GM19397 (cell line): ENCODE data around the gene MTOR.
"Not testable (repeated sequence)": the region's sequence is repeated elsewhere in the genome, so short reads cannot be mapped to it uniquely, and the experiment has no call there.

ENCODE experiments used
- ATAC-seq: cut with Tn5 transposase; IDR thresholded peaks from one replicate; pipeline ENCODE4 v1.9.1; 2021; ENCODE audit warnings: mild to moderate bottlenecking, moderate library complexity; ENCODE audit not compliant: unreplicated experiment

Gene MTOR

GRCh38 chr1:11067716-11068599 is 194.4 kb downstream of the MTOR start:
- no peak for ATAC-seq

GRCh38 chr1:11065796-11066195 is 196.6 kb downstream of the MTOR start:
- no peak for ATAC-seq

- no peak for ATAC-seq
Observed at GRCh38 chr1:11064942-11065341, 197.4 kb downstream of the MTOR start.

GRCh38 chr1:11063937-11064537 is 198.3 kb downstream of the MTOR start:
- ATAC-seq, result not testable (repeated sequence)

- ATAC-seq, result no peak
Observed at GRCh38 chr1:11062965-11063401, 199.4 kb downstream of the MTOR start.

- no peak for ATAC-seq
Observed at GRCh38 chr1:11061652-11062365, 200.5 kb downstream of the MTOR start.

- peak; percentile 88 for ATAC-seq
Observed at GRCh38 chr1:11059968-11060830, 202.2 kb downstream of the MTOR start, which contains the start of gene SRM. SRM (minus strand) TSS chr1:11060018; CDS start chr1:11059943, 75 bp downstream.

- no peak for ATAC-seq
Observed at GRCh38 chr1:11059155-11059967, 203.0 kb downstream of the MTOR start.

GRCh38 chr1:11058595-11059154 is 203.7 kb downstream of the MTOR start:
- ATAC-seq, result no peak

- ATAC-seq, result no peak
Observed at GRCh38 chr1:11058026-11058425, 204.3 kb downstream of the MTOR start.

GRCh38 chr1:11057477-11057876 is 204.9 kb downstream of the MTOR start:
- ATAC-seq, result no peak
